BJ (cell line): ENCODE results near the gene KCNQ1. TPM values are rescaled to one million over a fixed set of nuclear protein-coding genes. Genes with fewer than 3 reads are reported as not detected.

ENCODE experiments used
- CTCF ChIA-PET: fragments of 350-600 bp; formaldehyde crosslinking; extraction: SDS; loops from one replicate; lab custom pipeline; 2021; ENCODE audit warnings: antibody characterized with exemption, inconsistent platforms; lab: Yijun Ruan, JAX
- POLR2A ChIA-PET: fragments of 300-600 bp; sonication (Branson Sonifier 250); formaldehyde crosslinking; extraction: SDS; loops from one replicate; lab custom pipeline; 2021; ENCODE audit warnings: antibody characterized with exemption; lab: Charles Lee
- DNase-seq: peaks from one replicate; pipeline ENCODE4 v3.0.0-alpha.2; 2011; ENCODE audit warnings: low read depth
- H3K27me3 ChIP-seq: 2 replicates; pipeline ENCODE4 v1.6.0; 2011; ENCODE audit warnings: low read length; ENCODE audit not compliant: control insufficient read depth, insufficient read depth
- H3K36me3 ChIP-seq: 2 replicates; pipeline ENCODE4 v1.5.1; 2011; ENCODE audit warnings: low read length; ENCODE audit not compliant: control insufficient read depth, insufficient read depth
- H3K4me3 ChIP-seq: 2 replicates; pipeline ENCODE4 v1.5.1; 2011; ENCODE audit warnings: low read depth, mild to moderate bottlenecking, control low read depth, low read length
- polyA plus RNA-seq: library from polyadenylated mRNA; depleted of rRNA; stranded (reverse); fragments of >200 nt; gene quantifications from 2 replicates; pipeline ENCODE4 v1.2.3, GENCODE V29; 2011
- TF ChIP-seq, protein P1 (sequence below): IDR thresholded peaks from 2 replicates; pipeline ENCODE4 v1.5.1; 2011; ENCODE audit warnings: low read depth, mild to moderate bottlenecking, control low read depth, inconsistent platforms, low read length, moderate library complexity; ENCODE audit not compliant: insufficient read depth

The KCNQ1 gene
- polyA plus RNA-seq, 1 experiment, result not detected

DNA sequence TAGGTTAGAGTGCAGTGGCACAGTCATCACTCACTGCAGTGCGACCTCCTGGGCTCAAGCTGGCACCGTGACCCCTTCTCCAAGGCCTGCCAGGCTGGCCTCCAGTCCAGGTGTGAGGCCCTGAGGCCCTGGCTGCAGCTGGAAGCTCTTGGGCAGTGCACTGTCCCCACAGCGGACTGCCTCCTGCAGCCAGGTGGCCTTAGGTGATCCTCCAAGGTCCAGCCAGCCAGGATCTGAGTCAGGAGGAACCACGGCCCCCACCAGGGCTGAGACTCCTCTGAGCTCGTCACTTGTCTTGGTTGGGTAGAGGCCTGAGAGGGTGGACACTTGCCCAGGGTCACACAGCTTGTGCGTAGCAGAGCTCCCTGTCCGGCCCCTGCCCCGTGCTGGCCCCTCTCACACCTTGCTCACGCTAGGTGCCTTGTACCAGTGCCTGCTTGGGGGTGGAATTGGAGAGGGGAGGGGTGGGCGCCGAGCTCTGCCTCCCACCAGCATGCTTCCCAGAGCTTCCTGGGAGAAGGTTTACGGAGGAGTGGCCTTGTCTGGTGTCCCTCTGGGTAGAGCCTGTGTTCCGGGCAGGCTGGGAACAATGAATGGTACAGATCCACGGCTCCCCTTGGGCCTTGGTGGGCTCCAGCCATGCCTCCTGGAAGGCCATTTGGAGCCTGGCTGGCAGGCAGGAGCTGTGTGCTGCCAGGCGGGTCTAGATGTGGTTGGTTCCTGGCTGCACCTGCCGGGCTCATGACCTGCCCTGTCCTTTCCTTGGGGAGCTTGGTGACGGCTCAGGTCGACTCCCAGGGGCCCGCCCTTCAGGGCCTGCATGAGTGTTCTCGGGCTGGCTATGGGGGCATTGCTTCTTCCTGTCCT lies 20.6 kb downstream of the KCNQ1 start:
- CTCF ChIA-PET, result interaction anchor here (1.3 kb wide), 1 partner anchor 65 kb away, joined by 3 read pairs; no protein-coding TSS in a partner anchor
- no peak for DNase-seq
- no peaks in the 10 kb centered on the region for H3K27me3 ChIP-seq
- POLR2A ChIA-PET, result no interaction called here
- no peaks in the 10 kb centered on the region for H3K36me3 ChIP-seq
- H3K4me3 ChIP-seq, result no peak overlapping the region
- TF ChIP-seq, protein P1, sequence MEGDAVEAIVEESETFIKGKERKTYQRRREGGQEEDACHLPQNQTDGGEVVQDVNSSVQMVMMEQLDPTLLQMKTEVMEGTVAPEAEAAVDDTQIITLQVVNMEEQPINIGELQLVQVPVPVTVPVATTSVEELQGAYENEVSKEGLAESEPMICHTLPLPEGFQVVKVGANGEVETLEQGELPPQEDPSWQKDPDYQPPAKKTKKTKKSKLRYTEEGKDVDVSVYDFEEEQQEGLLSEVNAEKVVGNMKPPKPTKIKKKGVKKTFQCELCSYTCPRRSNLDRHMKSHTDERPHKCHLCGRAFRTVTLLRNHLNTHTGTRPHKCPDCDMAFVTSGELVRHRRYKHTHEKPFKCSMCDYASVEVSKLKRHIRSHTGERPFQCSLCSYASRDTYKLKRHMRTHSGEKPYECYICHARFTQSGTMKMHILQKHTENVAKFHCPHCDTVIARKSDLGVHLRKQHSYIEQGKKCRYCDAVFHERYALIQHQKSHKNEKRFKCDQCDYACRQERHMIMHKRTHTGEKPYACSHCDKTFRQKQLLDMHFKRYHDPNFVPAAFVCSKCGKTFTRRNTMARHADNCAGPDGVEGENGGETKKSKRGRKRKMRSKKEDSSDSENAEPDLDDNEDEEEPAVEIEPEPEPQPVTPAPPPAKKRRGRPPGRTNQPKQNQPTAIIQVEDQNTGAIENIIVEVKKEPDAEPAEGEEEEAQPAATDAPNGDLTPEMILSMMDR, result no peak

DNA sequence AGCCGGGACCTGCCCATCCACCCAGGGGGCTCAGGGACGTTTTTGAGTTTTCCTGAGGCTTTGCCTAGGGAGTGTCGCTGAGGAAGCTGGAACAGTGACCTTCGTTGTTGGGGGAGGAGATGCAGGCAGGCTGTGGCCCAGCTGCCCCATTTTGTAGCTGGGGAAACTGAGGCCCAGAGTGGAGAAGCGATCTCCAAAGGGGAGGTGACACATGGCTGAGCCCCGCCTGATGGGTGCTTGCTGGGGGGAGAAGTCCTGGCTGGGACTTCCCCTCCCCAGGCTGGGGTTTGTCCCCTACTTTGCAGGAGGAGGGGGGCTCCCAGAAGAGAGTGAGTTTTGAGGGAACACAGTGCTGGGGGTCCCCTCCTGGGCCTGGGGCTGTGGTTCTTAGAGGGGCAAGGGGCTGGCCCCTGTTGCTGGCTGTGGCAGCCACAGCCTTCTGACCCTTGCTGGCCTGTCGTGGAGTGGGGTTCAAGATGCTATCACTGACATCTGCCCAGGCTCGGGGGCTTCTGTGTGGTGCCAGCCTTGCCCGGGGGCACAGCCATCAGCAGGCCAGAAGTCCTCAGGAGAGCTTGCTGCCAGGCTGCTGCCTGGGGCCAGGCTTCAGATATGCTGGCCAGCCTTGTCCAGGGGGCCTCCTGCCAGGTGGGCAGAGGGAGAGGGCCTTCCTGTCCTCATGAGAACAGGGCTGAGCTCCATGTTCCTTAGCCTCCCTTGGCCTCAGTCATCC lies 21.4 kb downstream of the KCNQ1 start:
- Histone ChIP-seq H3K36me3 (no peaks in the 10 kb centered on the region), H3K27me3 (no peaks in the 10 kb centered on the region), H3K4me3 (no peak overlapping the region)
- TF ChIP-seq, protein P1, result no peak
- no peak for DNase-seq
- POLR2A ChIA-PET, result no interaction called here
- CTCF ChIA-PET, result interaction anchor here (1.3 kb wide), 1 partner anchor 65 kb away, joined by 3 read pairs; no protein-coding TSS in a partner anchor

DNA sequence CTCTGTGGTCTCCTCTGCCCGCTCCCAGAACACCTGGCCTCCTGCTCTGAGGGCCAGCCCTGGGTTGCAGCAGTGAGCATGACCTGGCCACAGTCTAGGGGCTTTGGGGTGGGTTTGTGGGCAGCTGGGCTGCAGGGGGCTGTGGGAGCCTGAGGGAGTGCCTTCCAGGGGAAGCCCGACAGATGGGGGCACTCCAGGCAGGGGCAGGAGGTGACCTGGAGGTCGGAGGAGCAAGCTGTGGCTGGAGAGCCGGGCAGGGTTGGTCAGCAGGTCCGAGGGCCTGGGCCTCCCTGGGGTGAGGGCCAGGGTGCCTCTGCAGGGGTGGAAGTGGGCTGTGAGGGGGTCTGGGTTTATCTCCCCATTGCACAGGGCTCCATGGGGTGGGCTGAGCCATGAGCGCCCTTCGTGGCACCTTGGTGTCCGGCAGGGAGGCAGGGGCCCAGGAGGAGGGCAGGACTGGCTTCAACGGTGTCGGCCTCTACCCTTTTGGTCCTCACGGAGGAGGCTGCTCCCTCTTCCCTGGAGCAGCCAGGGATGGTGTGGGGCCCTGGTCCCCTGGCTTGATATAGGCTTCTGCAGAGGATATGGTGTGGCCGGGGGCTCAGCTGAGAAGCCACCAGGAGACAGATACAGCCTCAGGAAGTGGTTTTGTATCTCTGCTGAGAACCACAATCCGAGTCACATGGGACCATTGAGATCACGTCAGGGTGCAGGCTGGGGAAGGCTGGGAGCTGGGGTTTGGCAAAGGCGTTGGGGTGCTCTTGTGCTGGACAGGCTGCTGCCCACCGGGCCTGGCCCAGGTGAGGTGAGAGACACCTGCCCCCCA lies 22.3 kb downstream of the KCNQ1 start:
- no peaks in the 10 kb centered on the region for H3K36me3 ChIP-seq
- H3K27me3 ChIP-seq, result no peaks in the 10 kb centered on the region
- TF ChIP-seq, protein P1, result no peak
- no peak for DNase-seq
- CTCF ChIA-PET, result no interaction called here
- POLR2A ChIA-PET, result no interaction called here
- H3K4me3 ChIP-seq, result no peak overlapping the region

- Histone ChIP-seq H3K27me3 (no peaks in the 10 kb centered on the region), H3K4me3 (no peak overlapping the region), H3K36me3 (no peaks in the 10 kb centered on the region)
- no peak for DNase-seq
- CTCF ChIA-PET, result no interaction called here
- TF ChIP-seq, protein P1, result no peak
- POLR2A ChIA-PET, result no interaction called here
These were observed 22.9 kb downstream of the KCNQ1 start for GRCh38 chr11:2467695-2468055.
